ENCODE data around the gene SUMO1.

- no peak for TF ChIP-seq EZH2 (IDR thresholded peaks at IDR 0.05; ENCODE audit: low read depth)
- TF ChIP-seq, protein P1, sequence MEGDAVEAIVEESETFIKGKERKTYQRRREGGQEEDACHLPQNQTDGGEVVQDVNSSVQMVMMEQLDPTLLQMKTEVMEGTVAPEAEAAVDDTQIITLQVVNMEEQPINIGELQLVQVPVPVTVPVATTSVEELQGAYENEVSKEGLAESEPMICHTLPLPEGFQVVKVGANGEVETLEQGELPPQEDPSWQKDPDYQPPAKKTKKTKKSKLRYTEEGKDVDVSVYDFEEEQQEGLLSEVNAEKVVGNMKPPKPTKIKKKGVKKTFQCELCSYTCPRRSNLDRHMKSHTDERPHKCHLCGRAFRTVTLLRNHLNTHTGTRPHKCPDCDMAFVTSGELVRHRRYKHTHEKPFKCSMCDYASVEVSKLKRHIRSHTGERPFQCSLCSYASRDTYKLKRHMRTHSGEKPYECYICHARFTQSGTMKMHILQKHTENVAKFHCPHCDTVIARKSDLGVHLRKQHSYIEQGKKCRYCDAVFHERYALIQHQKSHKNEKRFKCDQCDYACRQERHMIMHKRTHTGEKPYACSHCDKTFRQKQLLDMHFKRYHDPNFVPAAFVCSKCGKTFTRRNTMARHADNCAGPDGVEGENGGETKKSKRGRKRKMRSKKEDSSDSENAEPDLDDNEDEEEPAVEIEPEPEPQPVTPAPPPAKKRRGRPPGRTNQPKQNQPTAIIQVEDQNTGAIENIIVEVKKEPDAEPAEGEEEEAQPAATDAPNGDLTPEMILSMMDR (conservative IDR thresholded peaks at IDR 0.05), result no peak
These were observed 81.0 kb downstream of the SUMO1 start for GRCh38 chr2:202157211-202157990.
